ENCODE results near the gene AGER.
"Not testable (repeated sequence)": the region's sequence is repeated elsewhere in the genome, so short reads cannot be mapped to it uniquely, and the experiment has no call there.

The AGER gene

DNA sequence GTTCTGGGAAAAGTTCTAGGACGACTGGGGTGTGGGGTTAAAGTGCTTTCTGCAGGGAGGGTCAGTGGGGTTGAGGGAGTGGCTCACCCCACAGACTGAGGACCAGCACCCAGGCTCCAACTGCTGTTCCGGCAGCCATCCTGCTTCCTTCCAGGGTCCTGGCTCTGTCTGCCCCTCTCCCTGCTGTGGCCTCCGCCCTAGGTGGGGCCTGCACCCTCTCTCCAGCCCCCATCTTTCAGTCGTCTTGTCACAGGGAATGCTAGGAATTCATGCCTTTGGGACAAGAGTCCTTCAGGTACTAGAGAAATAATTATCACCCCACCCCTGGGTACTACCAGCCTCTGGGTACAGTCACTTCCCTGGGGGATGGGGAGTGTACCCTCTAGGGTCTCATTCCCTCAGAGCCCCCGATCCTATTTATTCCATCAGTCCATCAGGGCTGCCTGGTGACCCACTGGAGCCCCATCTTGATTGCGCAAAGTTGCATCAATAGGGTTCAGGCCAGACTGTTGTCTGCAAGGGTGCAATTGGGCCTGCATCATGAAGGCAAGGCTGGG lies at the start of gene AGER:
TSS of gene AGER (minus strand) at position 170 of the 557 bp plus-strand sequence. CDS start at position 139, 31 bp downstream.
- no peak for DNase-seq

DNA sequence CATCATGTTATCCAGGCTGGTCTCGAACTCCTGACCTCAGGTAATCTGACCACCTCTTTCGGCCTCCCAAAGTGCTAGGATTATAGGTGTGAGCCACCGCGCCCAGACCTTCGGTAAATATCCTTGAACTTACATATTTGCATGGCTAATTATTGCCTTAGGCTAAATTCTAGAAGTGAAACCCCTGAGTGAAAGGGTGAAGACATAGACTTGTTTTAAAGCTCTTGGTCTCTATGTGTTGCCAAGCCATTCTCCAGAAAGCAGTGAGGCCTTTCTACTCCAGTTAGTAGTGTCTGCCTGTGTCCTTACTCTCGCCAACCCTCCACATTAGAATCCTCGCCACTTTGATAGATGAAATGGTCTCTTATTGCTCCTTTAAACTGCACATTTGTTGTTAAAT lies 42.4 kb upstream of the AGER start:
- DNase-seq, result no peak

DNA sequence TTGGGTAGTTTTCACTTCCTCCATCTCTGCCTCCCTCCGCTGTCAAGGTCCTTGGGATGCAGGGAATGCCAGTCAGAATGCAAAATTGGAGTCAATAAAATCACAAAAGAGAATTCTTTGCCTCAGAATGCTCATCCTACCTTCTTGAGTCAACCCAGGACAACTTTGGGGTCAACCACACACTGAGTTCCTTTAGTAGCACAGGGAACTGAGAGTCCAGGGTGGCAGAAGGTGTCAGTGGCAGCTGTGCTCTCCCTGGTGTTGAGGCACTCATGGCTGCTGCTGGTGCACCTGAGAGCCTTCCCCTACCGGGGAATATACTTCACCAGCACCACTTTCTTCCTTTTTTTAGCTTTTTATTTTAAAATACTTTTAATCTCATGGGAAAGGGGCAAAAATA lies 40.6 kb upstream of the AGER start:
- no peak for DNase-seq

DNA sequence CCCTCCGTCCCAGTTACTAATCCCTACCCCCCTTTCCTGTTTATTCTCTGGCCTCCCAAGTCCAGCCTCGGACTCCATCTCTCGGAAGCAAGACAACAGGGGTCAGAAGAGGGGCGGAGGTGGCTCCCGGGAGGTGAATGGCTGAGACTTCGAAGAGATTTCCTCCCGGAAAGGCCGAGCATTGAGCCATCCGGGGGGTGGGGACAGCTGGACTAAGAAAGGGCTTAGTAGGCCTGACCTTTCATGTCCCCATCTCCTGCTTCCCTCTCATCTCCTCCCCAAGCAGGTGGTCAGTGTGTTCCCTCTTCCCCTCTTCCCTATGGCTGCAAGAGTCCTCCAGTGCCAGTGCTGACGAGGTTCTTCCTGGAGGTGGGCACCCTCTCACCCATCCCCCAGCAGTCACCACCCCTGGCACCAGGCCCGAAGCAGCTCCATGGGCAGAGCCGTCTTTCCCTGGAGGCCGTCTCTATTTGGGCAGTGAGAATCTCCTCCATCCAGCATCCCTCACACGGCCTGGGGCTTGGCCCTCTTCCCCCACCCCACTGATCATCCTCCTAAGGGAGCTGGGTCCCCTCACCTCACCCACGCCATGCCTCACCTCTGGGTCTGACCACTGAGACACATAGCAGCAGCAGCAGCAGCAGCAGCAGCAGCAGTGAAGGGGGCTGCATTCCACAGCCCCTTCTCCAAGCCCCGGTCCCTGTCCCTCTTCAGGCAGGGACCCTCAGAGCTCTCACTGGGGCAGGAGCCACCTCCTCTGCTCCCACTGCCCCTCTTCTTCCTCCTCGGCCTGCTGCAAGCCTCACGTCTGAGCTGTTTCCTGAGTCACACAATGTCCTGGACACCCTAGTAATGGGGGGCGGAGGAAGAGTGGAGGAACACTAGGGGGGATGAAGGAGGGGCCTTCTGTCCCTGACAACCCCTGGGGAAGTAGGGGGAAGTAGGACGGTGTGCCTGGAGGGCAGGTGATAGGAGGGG lies 39.5 kb upstream of the AGER start, which contains the start of gene NOTCH4:
TSS of gene NOTCH4 (minus strand) at position 810 of the 978 bp plus-strand sequence. CDS start at position 671, 139 bp downstream.
- no peak for DNase-seq

DNA sequence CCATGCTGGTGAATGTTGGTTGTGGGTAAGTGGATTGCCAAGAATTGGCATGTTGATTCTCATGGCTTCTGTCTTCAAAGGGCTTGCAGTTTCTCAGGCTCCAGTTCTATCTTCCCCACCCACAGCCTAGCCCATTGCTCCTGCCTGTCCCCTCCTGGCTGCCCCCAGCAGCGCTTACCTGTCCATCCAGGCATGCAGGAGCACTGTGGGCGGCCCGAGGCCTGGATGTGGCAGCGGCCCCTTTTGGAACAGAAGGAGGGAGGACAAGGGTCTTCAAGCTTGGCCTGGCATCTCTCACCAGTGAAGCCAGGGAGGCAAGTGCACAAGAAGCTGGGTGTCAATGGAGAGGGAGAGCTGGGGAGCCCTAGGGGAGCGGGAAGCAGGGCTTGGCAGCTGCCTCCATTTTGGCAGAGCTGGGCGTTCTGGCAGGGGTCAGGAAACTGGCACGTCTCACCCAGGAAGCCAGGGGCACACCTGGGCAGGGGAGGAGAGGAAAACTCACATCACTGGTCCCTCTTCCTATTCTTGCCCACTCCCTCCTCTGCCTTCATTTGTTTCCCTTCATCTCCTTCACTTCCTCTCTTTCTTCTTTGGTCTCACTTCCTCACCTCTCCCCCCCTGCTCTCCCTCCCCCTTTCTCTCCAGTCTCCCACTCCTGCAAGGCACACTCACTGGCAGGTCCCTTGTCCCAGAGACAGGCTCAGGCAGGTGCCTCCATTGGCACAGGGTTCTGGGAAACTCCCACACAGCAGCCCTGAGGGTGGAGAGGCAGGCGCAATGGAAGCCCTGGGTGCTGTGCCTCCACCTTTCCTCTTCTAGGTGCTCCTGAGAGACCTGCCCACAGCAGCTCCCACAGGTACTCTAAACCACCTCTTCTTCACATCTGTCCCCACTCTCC lies 38.5 kb upstream of the AGER start:
- no peak for DNase-seq

DNA sequence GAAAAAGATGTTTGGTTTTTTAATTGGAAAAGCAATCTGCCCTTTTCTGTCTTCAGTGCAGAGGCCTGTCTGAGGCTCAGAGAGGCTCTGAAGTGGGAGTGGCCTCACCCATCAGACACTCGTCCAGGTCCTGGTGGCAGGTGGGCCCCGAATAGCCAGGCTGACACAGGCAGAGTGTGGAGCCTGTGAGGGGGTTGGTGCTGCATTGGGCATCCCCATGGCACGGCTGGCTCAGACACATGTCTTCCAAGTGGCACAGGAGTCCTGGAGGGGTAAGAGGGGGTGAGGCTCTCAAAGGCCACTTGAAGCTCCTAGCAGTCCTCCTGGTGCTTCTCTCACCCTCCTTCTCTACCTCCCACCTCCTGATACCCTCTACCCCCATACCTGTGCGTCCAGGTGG lies 36.0 kb upstream of the AGER start:
- DNase-seq, result no peak

DNA sequence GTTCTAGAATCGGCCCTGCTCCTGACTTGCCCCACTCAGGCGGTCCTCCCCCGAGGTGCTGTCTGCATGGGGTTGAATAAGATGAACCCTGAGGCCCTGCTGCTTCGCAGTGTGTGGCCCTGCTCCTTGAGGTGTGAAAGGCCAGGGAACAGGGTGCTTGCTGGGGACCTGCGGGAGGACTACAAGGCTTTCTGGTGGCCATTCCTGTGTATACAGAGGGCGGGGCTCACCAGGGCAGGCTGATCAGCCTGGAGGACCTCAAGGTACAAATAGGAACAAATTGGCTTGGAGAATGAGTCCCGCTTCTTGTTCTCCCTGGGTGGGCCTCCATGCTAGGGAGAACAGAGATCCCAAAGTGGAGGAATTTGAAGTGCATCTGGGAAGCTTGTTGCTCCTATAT lies 34.1 kb upstream of the AGER start:
- no peak for DNase-seq

DNA sequence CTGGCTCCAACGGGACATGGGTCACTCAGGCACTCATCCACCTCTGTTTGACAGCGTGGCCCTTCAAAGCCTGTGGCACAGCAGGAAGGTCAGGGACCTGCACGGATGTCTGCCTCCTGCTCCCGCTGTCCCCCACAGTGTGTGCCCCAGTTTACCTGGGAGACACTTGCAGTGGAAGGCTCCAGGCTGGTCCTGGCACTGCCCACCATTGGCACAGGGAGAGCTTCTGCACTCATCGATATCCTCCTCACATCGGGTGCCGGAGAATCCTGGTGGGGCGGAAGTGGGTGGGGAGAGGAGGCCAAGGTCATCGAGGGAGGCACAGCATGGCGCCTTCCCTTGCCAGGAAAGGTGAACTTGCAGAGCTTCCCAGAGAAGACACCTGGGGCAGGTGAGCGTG lies 32.9 kb upstream of the AGER start:
- no peak for DNase-seq

DNA sequence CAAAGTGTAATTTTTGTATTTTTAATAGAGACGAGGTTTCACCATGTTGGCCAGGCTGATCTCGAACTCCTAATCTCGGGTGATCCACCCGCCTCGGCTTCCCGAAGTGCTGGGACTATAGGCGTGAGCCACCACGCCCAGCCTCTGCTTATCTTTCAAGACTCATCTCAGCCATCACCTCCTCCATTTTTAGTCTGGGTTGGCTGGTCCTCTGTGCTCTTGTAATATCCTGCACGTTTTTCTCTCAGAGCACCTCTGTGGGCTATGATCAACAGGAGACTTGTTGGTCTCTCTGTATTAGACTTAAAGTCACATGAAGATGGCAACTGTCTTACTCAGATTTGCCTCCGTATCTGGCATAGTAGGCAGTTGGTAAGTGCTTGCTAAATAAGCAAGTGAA lies 32.2 kb upstream of the AGER start:
- no peak for DNase-seq

DNA sequence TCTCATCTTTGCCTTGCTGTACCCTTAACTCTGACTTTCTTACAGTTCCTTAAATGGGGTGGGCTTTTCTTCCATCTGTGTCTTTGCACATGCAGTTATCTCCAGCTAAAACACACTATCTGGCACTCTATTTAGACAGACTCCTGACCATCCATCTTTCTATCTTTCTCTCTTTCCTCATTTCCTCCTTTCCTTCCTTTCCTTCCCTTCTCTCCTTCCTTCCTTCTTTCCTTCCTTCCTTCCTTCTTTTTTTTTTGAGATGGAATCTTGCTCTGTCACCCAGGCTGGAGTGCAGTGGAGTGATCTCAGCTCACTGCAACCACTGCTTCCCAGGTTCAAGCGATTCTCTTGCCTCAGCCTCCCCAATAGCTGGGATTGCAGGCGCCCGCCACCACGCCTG lies 31.6 kb upstream of the AGER start:
- no peak for DNase-seq

DNA sequence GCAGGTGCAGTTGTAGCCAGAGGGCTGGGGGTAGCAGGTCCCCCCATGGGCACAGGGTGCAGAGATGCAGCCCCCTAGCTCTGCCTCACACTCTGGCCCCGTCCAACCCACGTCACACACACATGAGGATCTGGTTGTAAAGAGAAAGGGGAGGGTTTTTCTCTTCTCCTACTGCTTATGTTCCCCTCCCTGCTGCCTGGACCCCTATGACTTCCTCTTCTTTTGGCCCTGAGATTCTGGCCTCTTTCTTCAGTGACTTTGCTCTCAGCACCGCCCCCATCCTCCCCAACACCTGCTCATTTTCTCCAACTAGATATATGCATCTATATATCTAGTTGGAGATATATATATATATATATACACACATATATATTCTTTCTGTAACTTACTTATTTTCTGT lies 30.1 kb upstream of the AGER start:
- no peak for DNase-seq

DNA sequence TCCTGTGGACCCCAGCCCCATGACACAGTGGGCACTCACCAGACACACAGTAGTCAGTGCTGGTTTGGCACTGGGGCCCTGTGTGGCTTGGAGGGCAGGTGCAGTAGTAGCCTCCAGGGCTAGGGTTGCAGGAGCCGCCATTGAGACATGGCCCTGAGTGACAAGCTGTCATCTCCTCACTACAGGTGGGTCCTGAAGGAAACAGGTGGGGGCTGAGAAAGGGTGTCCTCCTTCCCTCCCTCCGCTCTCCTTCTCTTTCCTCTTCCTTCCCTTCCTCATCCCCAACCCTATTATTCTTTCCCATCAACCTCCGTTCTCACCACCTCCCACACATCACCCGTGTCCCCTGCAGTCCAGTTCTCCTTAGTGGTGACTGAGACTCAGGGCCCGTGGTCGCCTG lies 29.6 kb upstream of the AGER start:
- DNase-seq, result no peak

DNA sequence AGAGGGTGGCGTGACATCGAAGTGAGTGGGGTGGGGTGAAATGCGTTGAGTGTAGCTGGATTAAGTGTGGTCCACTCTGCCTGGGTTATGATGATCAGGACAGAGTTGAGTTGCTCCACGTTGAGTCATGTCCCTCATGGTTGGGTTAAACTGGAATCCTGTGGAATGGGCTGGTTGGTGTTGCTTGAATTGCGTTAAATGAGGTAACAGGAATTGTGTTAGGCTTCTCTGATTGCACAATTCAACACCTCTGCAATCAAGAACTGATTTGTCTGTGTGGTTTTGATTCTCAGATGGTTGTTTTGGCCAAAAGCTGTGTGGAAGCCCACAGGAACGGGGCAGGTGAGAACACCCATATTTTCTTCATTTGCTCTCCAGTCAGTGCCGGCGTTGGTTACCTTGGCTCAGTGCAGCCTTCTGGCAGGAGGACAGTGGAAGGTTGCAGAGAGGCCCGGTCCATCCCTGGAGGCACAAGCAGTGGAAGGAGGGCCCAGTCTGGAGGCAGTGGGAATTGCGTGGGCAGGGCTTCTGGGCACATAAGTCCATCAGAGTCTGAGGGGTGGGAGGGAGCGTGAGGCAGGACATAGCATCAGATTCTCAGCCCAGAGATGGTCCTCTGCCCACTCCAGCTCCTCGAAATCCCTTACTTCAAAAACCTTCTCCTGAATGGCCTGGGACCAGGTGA lies 28.2 kb upstream of the AGER start:
- DNase-seq, result no peak

DNA sequence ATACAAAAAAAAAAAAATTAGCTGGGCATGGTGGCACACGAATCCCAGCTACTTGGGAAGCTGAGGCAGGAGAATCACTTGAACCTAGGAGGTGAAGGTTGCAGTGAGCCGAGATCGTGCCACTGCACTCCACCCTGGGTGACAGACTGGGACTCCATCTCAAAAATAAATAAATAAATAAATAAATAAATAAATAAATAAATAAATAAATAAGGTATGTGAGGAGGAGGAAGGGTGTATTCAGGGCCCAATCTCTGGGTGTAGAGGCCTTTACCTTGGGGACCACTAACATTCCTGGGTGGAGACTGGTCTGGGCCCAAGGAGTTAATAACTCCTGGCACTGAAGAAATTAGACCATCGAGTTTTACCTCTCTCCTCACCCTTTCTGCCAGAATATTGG lies 27.4 kb upstream of the AGER start:
- DNase-seq, result not testable (repeated sequence)

DNA sequence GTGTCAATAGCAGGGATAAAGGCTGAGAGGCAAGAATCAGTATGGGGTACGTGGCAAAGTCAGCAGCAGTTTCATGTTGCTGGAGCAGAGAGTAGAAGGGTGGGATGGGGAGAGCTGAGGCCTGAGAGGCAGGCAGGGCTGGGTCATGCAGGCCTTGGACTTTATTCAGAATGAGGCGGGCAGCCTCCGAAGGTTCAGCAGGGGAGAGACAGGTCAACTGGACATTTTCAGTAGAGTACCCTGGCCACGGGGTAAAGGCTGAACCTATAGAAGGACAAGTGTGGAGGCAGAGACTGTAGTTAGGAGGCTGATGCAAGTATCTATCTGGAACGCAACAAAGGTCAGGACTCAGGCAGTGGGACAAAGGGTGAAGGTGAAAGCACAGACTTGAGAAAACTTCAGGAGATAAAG lies 26.1 kb upstream of the AGER start:
- DNase-seq, result no peak

DNA sequence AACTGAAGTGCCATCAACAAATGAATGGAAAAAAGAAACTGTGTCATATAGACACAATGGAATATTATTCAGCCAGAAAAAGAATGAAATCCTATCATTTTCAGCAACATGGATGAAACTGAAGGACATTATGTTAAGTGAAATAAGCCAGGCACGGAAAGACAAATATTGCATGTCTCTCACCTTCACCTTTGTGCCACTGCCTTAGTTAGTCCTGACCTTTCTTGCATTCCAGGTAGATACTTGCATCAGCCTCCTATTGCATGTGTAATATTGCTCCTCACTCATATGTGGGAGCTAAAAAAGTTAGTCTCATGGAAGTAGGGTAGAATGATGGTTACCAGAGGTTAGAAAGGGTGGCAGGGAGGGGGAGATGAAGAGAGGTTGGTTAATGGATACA lies 24.9 kb upstream of the AGER start:
- DNase-seq, result no peak

DNA sequence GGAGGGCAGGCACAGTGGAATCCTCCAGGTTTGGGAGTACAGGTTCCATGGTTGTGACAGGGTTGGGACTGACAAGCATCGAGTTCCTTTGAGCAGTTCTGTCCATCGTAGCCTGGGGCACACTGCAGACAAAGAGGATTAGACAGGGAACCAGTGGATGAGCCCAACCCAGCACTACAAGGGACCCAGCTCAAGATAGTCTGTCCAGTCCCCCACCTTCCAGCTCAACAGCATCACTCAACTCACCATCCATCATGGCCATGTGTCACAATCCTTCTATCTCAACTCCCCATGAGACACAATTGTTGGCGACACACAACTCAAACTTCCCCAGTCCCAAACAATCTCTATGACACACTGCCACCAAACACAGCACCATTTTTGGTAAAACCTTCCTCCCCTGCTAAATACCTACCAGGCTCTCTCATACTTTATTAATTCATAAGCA lies 20.2 kb upstream of the AGER start:
- no peak for DNase-seq

DNA sequence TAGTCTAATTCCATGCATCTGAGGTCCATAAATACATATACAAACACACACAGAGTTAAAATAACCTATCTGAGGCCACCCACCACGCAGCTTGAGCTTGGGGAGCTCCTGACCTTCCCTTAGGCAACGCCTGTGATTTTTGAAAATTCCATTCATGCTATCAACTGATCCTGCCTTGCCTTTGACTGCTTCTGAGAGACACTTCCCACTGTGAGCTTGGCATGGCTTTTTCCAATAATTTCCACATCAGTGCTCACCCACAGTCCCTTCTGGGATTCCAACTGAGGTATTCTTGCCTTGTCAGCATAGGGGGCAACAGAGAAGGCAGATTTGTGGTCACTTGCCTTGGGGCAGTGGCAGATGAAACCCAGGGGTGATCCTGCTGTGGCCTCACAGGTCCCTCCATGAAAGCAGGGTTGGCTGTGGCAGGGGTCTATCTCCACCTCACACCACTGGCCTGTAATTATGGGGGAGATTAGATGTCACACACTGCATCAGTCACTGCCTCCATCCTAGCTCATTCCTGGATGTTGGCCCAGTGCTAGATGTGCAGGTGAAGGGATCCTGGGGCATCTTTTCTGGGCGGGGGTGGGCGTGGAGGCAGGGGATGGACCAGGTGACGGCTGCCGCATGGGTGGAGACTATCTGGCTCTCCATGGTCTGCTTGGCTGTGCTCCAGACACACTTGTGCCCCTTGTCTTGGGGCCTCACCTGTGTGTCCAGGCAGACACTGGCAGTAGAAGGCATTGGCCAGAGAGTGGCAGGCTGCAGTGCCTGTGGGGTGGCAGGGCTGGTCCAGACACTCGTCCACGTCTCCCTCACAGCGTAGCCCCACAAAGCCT lies 19.6 kb upstream of the AGER start:
- DNase-seq, result no peak

DNA sequence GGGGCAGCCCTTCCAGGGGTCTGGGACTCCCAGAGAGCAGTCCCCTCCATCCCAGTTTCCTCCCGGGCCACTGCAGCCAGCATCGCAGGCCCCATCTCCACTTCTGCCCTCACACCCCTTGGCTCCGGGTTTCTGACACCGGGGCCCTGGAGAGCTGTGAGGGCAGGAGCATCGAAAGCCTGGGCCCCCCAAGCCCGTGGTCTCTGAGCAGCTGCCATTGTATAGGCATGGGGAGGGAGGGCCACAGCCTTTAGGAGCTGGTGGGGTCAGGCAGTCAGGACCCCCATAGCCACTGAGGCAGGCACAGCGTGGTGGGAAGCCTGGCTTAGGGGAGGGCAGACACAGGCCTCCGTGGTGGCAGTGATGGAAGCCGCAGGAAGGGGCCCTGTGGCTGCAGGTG lies 18.1 kb upstream of the AGER start:
- no peak for DNase-seq

DNA sequence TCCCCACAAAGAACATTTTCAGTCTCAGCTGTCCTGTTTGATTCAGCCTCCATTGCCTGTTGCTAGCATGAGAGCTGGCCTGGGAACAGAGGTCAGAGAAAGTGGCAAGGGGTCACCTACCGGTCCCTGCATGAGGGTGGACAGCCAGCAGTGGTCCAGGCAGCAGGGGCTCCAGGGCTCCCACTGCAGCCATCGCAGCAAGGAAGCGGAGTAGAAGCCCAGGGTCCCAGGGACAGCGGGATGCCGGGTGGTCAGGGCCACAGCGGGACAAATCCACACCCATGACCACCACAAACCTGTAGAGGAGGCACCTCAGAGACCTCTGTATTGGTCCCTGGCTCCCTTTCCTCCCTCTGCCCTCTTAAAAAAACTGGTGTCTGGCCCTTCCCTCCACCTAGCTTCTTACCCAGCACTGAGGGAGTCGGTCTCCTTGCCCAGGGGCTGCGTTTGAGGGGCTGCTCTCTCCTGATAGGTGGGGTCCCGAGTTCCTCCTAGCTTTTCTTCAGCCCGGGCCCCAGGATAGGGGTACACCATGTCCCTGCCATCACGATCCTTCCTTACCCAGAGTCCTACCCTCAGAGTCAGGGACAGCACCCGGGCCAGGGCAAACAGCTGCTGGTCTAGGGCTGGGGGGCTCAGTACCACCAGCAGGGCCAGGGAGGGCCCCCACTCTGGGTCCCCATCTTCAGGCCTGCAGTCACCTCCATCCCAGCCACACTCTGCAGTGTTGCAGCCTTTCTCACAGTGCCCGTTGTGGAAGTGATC lies 16.8 kb upstream of the AGER start:
- no peak for DNase-seq

DNA sequence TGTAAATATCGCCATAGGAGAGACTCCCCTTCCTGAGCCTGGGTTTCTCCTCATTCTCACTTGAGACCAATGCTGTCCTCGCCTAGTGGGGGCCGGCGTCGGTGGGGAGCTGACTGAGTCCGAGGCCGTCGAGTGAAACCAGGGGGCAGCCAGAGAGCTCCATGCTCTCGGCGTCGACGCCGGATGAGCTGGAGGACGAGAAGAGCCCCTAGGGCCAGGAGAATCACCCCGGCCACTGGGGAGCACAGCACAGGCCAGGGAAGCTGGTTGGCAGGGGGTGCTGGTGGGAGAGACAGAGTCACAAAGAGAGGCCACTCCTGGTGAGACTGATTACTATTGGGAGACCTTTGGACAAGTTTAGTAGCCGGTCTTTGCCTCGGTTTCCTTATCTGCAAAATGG lies 14.8 kb upstream of the AGER start:
- DNase-seq, result no peak
